ENCODE results near the gene SEMA6C. TPM values are rescaled to one million over a fixed set of nuclear protein-coding genes. Genes with fewer than 3 reads are reported as not detected.
"Not testable (repeated sequence)": the region's sequence is repeated elsewhere in the genome, so short reads cannot be mapped to it uniquely, and the experiment has no call there.

Gene SEMA6C
- total RNA-seq, 1 donor from 2014 or later, result 10.1 TPM

GRCh38 chr1:151106894-151107293 is 39.5 kb downstream of the SEMA6C start:
- Histone ChIP-seq H3K4me3 (no peak overlapping the region), H3K27ac (no peak overlapping the region), H3K9me3 (no peaks in the 10 kb centered on the region), H3K4me1 (no peaks in the 10 kb centered on the region), H3K27me3 (no peaks in the 10 kb centered on the region), H3K36me3 (peaks cover 0 to 17% of the 10 kb centered on the region in 2 donors)
- DNase-seq (ENCODE audit: extremely low spot score in 2 of 2), result no peak
- TF ChIP-seq POLR2A (IDR thresholded peaks at IDR 0.05) (no peak), CTCF (IDR thresholded peaks at IDR 0.05) (no peak), POLR2AphosphoS5 (IDR thresholded peaks at IDR 0.05; ENCODE audit: insufficient read depth in 1 of 2, low read depth in 1 of 2) (no peak)
- intact Hi-C loops (cut with DNase I), result no loop called here

- peaks cover 0 to 17% of the 10 kb centered on the region in 2 donors for H3K36me3 ChIP-seq
- H3K4me1 ChIP-seq, result no peaks in the 10 kb centered on the region
- H3K27ac ChIP-seq, result no peak overlapping the region
- no peaks in the 10 kb centered on the region for H3K9me3 ChIP-seq
- DNase-seq (ENCODE audit: extremely low spot score in 2 of 2), result no peak
- no peak for TF ChIP-seq POLR2AphosphoS5 (IDR thresholded peaks at IDR 0.05; ENCODE audit: insufficient read depth in 1 of 2, low read depth in 1 of 2)
- no peak for TF ChIP-seq CTCF (IDR thresholded peaks at IDR 0.05)
- no peak for TF ChIP-seq POLR2A (IDR thresholded peaks at IDR 0.05)
- H3K27me3 ChIP-seq, result no peaks in the 10 kb centered on the region
- intact Hi-C loops (cut with DNase I), result loop anchor here (5.0 kb wide), 1 partner anchor 53 kb away; the partner anchor contains the start of gene TNFAIP8L2
- no peak overlapping the region for H3K4me3 ChIP-seq
Observed at GRCh38 chr1:151104630-151105029, 41.8 kb downstream of the SEMA6C start.

GRCh38 chr1:151098126-151098525 is 48.3 kb downstream of the SEMA6C start:
- H3K9me3 ChIP-seq, result no peaks in the 10 kb centered on the region
- no peak overlapping the region for H3K4me3 ChIP-seq
- TF ChIP-seq CTCF (IDR thresholded peaks at IDR 0.05), result no peak
- TF ChIP-seq POLR2AphosphoS5 (IDR thresholded peaks at IDR 0.05; ENCODE audit: insufficient read depth in 1 of 2, low read depth in 1 of 2), result no peak
- TF ChIP-seq POLR2A (IDR thresholded peaks at IDR 0.05), result no peak
- intact Hi-C loops (cut with DNase I), result no loop called here
- H3K27me3 ChIP-seq, result no peaks in the 10 kb centered on the region
- DNase-seq (ENCODE audit: extremely low spot score in 2 of 2), result no peak
- no peaks in the 10 kb centered on the region for H3K36me3 ChIP-seq
- no peaks in the 10 kb centered on the region for H3K4me1 ChIP-seq
- no peak overlapping the region for H3K27ac ChIP-seq

- DNase-seq (ENCODE audit: extremely low spot score in 2 of 2); H3K36me3 ChIP-seq; H3K4me3 ChIP-seq; H3K27me3 ChIP-seq; H3K27ac ChIP-seq; intact Hi-C loops (cut with DNase I); H3K4me1 ChIP-seq; H3K9me3 ChIP-seq: not testable (repeated sequence)
Observed at GRCh38 chr1:151097426-151097825, 49.0 kb downstream of the SEMA6C start.

- Histone ChIP-seq H3K36me3 (no peaks in the 10 kb centered on the region), H3K4me1 (no peaks in the 10 kb centered on the region), H3K9me3 (no peaks in the 10 kb centered on the region), H3K27me3 (no peaks in the 10 kb centered on the region), H3K4me3 (no peak overlapping the region), H3K27ac (no peak overlapping the region)
- no peak for DNase-seq (ENCODE audit: extremely low spot score in 2 of 2)
- TF ChIP-seq POLR2A (IDR thresholded peaks at IDR 0.05) (no peak), POLR2AphosphoS5 (IDR thresholded peaks at IDR 0.05; ENCODE audit: insufficient read depth in 1 of 2, low read depth in 1 of 2) (no peak), CTCF (IDR thresholded peaks at IDR 0.05) (no peak)
- intact Hi-C loops (cut with DNase I), result no loop called here
Observed at GRCh38 chr1:151085953-151086559, 60.4 kb downstream of the SEMA6C start.

Other genes starting within 250 kb of the SEMA6C start
- 51.1 TPM for gene SETDB1, start 220.3 kb downstream of the SEMA6C start, total RNA-seq
- 86.4 TPM for gene CERS2, start 171.8 kb downstream of the SEMA6C start, total RNA-seq
- gene ANXA9, start 164.3 kb downstream of the SEMA6C start, total RNA-seq, result 0.49 TPM
- gene MINDY1, start 139.7 kb downstream of the SEMA6C start, total RNA-seq, result 27.0 TPM
- gene PRUNE1, start 138.2 kb downstream of the SEMA6C start, total RNA-seq, result 25.5 TPM
- 105 TPM for gene BNIPL, start 110.0 kb downstream of the SEMA6C start, total RNA-seq
- 5.2 TPM for gene C1orf56, start 98.9 kb downstream of the SEMA6C start, total RNA-seq
- 89.1 TPM for gene CDC42SE1, start 87.0 kb downstream of the SEMA6C start, total RNA-seq
- 3.7 TPM for gene MLLT11, start 86.2 kb downstream of the SEMA6C start, total RNA-seq
- 19.2 TPM for gene GABPB2, start 75.9 kb downstream of the SEMA6C start, total RNA-seq
- gene TNFAIP8L2, start 10.0 kb upstream of the SEMA6C start, total RNA-seq, result 7.6 TPM
- 21.1 TPM for gene LYSMD1, start 19.3 kb upstream of the SEMA6C start, total RNA-seq
- gene SCNM1, start 19.5 kb upstream of the SEMA6C start, total RNA-seq, result 22.1 TPM
- gene TMOD4, start 29.4 kb upstream of the SEMA6C start, total RNA-seq, result 2.2 TPM
- 17.2 TPM for gene VPS72, start 43.6 kb upstream of the SEMA6C start, total RNA-seq
- 80.3 TPM for gene PIP5K1A, start 51.9 kb upstream of the SEMA6C start, total RNA-seq
- 118 TPM for gene PSMD4, start 108.1 kb upstream of the SEMA6C start, total RNA-seq
- gene ZNF687, start 135.7 kb upstream of the SEMA6C start, total RNA-seq, result 26.8 TPM
- gene PI4KB, start 180.8 kb upstream of the SEMA6C start, total RNA-seq, result 69.0 TPM
- gene RFX5, start 200.6 kb upstream of the SEMA6C start, total RNA-seq, result 13.0 TPM
- gene SELENBP1, start 226.1 kb upstream of the SEMA6C start, total RNA-seq, result 30.9 TPM

All from vagina (tissue), 2 donors.